Hepatocyte (in vitro differentiated cells): ENCODE measurements around the gene NTF3. TPM values are rescaled to one million over a fixed set of nuclear protein-coding genes. Genes with fewer than 3 reads are reported as not detected.

Source experiments
- DNase-seq: peaks from one replicate; pipeline ENCODE4 v3.0.0-alpha.2; 2016; ENCODE audit warnings: low spot score
- H2AFZ ChIP-seq: fragments of 200-600 bp; sonication (generic); 2 replicates; pipeline ENCODE4 v1.6.0; 2016; ENCODE audit warnings: antibody characterized with exemption, mild to moderate bottlenecking
- H3K27ac ChIP-seq: fragments of 200-600 bp; sonication (generic); 2 replicates; pipeline ENCODE4 v1.5.1; 2016; ENCODE audit warnings: mild to moderate bottlenecking
- H3K27me3 ChIP-seq: fragments of 200-600 bp; sonication (generic); 2 replicates; pipeline ENCODE4 v1.6.1; 2016
- H3K36me3 ChIP-seq: fragments of 200-600 bp; sonication (generic); replicated peaks from 2 replicates; pipeline ENCODE4 v1.5.1; 2016; ENCODE audit warnings: low read depth; ENCODE audit not compliant: insufficient read depth
- H3K4me1 ChIP-seq: fragments of 200-600 bp; sonication (generic); 2 replicates; pipeline ENCODE4 v1.5.1; 2016; ENCODE audit warnings: mild to moderate bottlenecking, moderate library complexity; ENCODE audit not compliant: insufficient read depth
- H3K4me2 ChIP-seq: fragments of 200-600 bp; sonication (generic); 2 replicates; pipeline ENCODE4 v1.6.0; 2016
- H3K4me3 ChIP-seq: fragments of 200-600 bp; sonication (generic); 2 replicates; pipeline ENCODE4 v1.5.1; 2016; ENCODE audit warnings: mild to moderate bottlenecking
- H3K79me2 ChIP-seq: fragments of 200-600 bp; sonication (generic); 2 replicates; pipeline ENCODE4 v1.6.0; 2017; ENCODE audit warnings: mild to moderate bottlenecking
- H3K9me2 ChIP-seq: fragments of 200-600 bp; sonication (generic); replicated peaks from 2 replicates; pipeline ENCODE4 v1.6.0; 2017; ENCODE audit warnings: mild to moderate bottlenecking; ENCODE audit not compliant: insufficient read depth
- H3K9me3 ChIP-seq: fragments of 200-600 bp; sonication (generic); 2 replicates; pipeline ENCODE4 v1.5.1; 2016; ENCODE audit warnings: low read depth, mild to moderate bottlenecking
- H4K20me1 ChIP-seq: fragments of 200-600 bp; sonication (generic); 2 replicates; pipeline ENCODE4 v1.6.0; 2016; ENCODE audit warnings: mild to moderate bottlenecking; ENCODE audit not compliant: insufficient read depth, poor library complexity, severe bottlenecking
- EZH2 ChIP-seq: fragments of 200-600 bp; sonication (generic); IDR thresholded peaks from 2 replicates; pipeline ENCODE4 v1.6.1; 2016; ENCODE audit warnings: antibody characterized with exemption, mild to moderate bottlenecking, borderline replicate concordance
- EZH2phosphoT487 ChIP-seq: fragments of 200-600 bp; sonication (generic); IDR thresholded peaks from one replicate; pipeline ENCODE4 v1.6.1; 2018; ENCODE audit warnings: antibody characterized with exemption, mild to moderate bottlenecking, low read depth, moderate library complexity; ENCODE audit not compliant: unreplicated experiment, severe bottlenecking
- WGBS: methylation state at CpG from one replicate; pipeline ENCODE4 v1.1.6; 2016; ENCODE audit warnings: low lambda C conversion rate; ENCODE audit errors: missing lambda C conversion rate; 5-methylcytosine and 5-hydroxymethylcytosine counted together
- polyA plus RNA-seq: library from polyadenylated mRNA; unstranded; fragments of >200 nt; fragmentation: Nextera tagmentation; extraction: Ambion mirVana; gene quantifications from 2 replicates; pipeline ENCODE4 v1.2.1, GENCODE V29; 2016
- total RNA-seq: library from RNA; depleted of rRNA; stranded (reverse); fragments of >200 nt; gene quantifications from 2 replicates; pipeline ENCODE4 v1.2.3, GENCODE V29; 2014
- TF ChIP-seq, protein P1 (sequence below): fragments of 200-600 bp; sonication (generic); IDR thresholded peaks from 2 replicates; pipeline ENCODE4 v1.5.1; 2016; ENCODE audit warnings: antibody characterized with exemption, mild to moderate bottlenecking; ENCODE audit not compliant: poor library complexity

The NTF3 gene
- total and polyA plus RNA-seq, 2 experiments from 2014 or later, result 5.0 to 7.1 TPM

GRCh38 chr12:5488626-5488955, 56.7 kb downstream of the NTF3 start:
- H4K20me1 ChIP-seq, result no peaks in the 10 kb centered on the region
- TF ChIP-seq, protein P1, sequence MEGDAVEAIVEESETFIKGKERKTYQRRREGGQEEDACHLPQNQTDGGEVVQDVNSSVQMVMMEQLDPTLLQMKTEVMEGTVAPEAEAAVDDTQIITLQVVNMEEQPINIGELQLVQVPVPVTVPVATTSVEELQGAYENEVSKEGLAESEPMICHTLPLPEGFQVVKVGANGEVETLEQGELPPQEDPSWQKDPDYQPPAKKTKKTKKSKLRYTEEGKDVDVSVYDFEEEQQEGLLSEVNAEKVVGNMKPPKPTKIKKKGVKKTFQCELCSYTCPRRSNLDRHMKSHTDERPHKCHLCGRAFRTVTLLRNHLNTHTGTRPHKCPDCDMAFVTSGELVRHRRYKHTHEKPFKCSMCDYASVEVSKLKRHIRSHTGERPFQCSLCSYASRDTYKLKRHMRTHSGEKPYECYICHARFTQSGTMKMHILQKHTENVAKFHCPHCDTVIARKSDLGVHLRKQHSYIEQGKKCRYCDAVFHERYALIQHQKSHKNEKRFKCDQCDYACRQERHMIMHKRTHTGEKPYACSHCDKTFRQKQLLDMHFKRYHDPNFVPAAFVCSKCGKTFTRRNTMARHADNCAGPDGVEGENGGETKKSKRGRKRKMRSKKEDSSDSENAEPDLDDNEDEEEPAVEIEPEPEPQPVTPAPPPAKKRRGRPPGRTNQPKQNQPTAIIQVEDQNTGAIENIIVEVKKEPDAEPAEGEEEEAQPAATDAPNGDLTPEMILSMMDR, result no peak
- TF ChIP-seq EZH2, result no peak
- no peak for TF ChIP-seq EZH2phosphoT487
- no peaks in the 10 kb centered on the region for H3K36me3 ChIP-seq
- H3K4me1 ChIP-seq, result peaks cover 21% of the 10 kb centered on the region
- peaks cover 20% of the 10 kb centered on the region for H3K79me2 ChIP-seq
- H3K9me3 ChIP-seq, result no peaks in the 10 kb centered on the region
- no peak for DNase-seq
- no peaks in the 10 kb centered on the region for H3K27me3 ChIP-seq
- WGBS, result 62% methylated on average over 2 of the region's 2 CpGs
- no peak overlapping the region for H3K4me3 ChIP-seq
- no peak overlapping the region for H2AFZ ChIP-seq
- H3K27ac ChIP-seq, result no peak overlapping the region
- H3K4me2 ChIP-seq, result no peak overlapping the region
- no peaks in the 10 kb centered on the region for H3K9me2 ChIP-seq

GRCh38 chr12:5489017-5489416, 57.1 kb downstream of the NTF3 start:
- Histone ChIP-seq H3K36me3 (no peaks in the 10 kb centered on the region), H3K4me1 (peaks cover 24% of the 10 kb centered on the region), H3K4me2 (no peak overlapping the region), H3K27me3 (no peaks in the 10 kb centered on the region), H3K4me3 (no peak overlapping the region), H2AFZ (no peak overlapping the region), H3K9me3 (no peaks in the 10 kb centered on the region), H3K79me2 (peaks cover 20% of the 10 kb centered on the region), H3K27ac (no peak overlapping the region), H3K9me2 (no peaks in the 10 kb centered on the region), H4K20me1 (no peaks in the 10 kb centered on the region)
- TF ChIP-seq EZH2phosphoT487 (no peak), EZH2 (no peak)
- TF ChIP-seq, protein P1, result no peak
- DNase-seq, result no peak
- 83% methylated on average over 5 of the region's 5 CpGs for WGBS

DNA sequence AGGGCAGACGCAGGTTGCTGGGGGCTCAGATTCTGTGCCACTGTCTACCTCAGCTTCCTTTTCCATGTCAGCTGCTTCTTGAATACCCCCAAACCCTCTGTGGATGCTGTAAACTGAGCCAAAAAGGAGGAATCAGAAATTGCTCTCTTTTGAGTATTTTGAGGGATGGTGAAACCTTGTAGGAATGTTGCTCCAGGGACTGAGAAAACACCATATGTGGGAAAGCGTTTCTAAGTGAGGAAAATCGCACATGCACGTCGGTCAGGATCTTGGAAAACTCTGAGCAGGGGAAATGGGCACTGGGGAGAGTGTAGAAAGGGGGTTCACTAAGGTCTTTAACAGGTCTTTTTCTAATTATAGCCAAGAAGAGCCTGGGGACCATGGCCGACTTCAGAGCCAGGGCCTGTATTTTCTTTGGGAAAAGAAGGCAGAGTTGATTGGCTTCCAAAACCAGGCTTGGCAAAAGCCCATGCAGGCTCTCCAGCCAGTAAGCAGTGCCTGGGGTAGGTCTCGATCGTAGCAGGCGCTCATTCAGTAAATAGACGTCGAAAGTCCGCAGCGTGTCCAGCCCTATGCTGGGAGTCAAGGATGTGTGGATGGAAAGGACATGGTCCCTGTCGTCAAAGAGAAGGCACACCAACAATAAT, 58.0 kb downstream of the NTF3 start:
- Histone ChIP-seq H2AFZ (no peak overlapping the region), H3K79me2 (peaks cover 20% of the 10 kb centered on the region), H3K36me3 (no peaks in the 10 kb centered on the region), H3K27me3 (no peaks in the 10 kb centered on the region), H4K20me1 (no peaks in the 10 kb centered on the region), H3K4me2 (no peak overlapping the region), H3K4me3 (no peak overlapping the region), H3K9me3 (no peaks in the 10 kb centered on the region), H3K4me1 (peaks cover 24% of the 10 kb centered on the region), H3K9me2 (no peaks in the 10 kb centered on the region), H3K27ac (no peak overlapping the region)
- no peak for TF ChIP-seq EZH2phosphoT487
- DNase-seq, result no peak
- 94% methylated on average over 14 of the region's 14 CpGs for WGBS

DNA sequence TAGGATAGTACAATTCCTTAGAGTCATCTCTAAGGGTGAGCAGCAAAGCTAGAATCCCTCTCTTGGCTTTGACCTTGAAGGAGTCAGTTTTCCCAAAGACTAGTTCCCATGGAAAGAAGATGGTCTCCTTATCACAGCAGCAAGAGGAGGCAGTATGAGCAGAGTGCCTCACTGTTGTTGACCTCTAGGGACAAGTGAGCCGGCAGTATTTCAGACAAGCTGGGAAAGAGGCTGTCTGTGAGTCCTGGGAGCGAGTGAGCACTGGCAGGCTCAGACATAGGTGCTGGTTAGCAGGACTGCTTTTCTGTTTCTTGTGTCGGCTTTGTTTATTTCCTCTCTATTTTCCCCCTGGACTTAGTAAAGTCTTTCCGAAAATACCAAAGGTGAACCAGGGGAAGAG, 60.7 kb downstream of the NTF3 start:
- no peaks in the 10 kb centered on the region for H3K9me2 ChIP-seq
- no peaks in the 10 kb centered on the region for H3K27me3 ChIP-seq
- peaks cover 29% of the 10 kb centered on the region for H3K4me1 ChIP-seq
- H3K27ac ChIP-seq, result no peak overlapping the region
- H3K4me3 ChIP-seq, result no peak overlapping the region
- WGBS, result 77% methylated on average over 4 of the region's 4 CpGs
- H4K20me1 ChIP-seq, result no peaks in the 10 kb centered on the region
- no peak overlapping the region for H2AFZ ChIP-seq
- no peaks in the 10 kb centered on the region for H3K36me3 ChIP-seq
- no peak for TF ChIP-seq EZH2phosphoT487
- TF ChIP-seq, protein P1, result no peak
- TF ChIP-seq EZH2, result no peak
- DNase-seq, result no peak
- H3K9me3 ChIP-seq, result no peaks in the 10 kb centered on the region
- peaks cover 14% of the 10 kb centered on the region for H3K79me2 ChIP-seq
- no peak overlapping the region for H3K4me2 ChIP-seq
